HG03457 (cell line): ENCODE results near the gene MSS51.
"Not testable (repeated sequence)": the region's sequence is repeated elsewhere in the genome, so short reads cannot be mapped to it uniquely, and the experiment has no call there.

Source experiments
- ATAC-seq: cut with Tn5 transposase; IDR thresholded peaks from one replicate; pipeline ENCODE4 v1.9.1; 2021; ENCODE audit warnings: moderate number of reproducible peaks; ENCODE audit not compliant: unreplicated experiment

MSS51 gene

DNA sequence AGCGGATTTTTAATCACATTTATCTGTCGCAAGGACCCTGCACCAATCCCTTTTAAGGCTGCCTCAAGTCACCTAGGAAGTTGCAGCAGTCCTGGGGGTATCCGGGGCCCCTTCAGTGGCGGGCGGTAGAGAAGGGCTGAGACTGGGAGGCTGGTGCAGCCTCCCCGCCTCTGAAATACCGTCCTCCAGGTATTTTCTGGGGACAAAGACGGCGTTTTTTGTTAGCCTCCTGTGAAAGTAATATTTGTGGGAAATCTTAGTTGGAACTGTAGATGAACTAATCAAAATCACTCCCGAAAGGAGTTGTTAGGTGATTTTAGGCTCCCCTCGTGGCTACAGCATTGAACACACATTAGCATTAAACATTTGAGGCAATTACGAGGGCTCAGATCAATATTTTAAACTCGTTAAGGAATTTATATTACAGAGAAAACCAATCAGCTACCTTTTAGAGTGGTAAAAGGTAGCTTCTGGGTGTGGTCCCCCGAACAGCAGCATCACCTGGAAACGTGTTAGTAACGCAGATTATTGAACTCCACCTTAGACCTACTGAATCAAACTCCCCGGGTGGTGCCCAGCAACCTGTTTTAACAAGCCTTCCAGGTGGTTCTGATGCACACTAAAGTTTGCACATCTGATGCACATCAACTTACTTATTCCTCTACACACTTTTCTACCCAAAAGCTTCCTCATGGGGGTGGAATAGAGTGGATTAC, 19.0 kb downstream of the MSS51 start:
- ATAC-seq: no peak

DNA sequence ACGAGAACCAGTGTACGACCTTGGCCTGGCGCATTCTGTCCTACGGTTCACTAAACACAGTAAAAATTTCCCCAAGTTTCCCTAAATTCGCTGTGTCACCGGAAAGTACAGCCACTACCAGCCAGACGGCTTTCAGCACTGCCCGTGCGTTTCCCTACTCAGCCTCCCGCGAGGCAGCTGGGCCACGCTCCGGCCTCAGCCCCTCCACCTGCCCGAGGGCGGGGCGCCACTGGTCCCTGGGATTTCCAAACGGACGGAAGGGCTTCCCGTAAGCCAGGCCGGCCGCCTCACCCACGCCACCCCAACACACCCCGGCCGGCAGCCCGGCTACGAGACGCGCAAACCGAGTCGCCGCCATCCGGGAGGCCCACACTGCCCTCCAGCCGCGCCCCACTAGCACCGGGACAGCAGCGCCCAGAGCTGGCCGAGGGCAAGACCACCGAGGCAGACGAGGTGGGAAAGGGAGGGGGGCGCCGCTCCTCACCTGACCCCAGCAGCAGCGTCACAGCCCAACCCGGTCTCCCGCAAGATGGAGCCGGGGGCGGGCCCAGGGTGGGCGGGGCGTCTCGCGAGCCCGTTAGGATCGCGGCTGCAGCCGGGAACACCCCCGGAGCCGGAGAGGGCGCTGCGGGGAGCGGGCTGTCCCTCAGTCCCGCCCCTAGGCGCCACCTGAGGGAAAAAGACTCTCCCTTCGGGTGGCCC, 19.7 kb downstream of the MSS51 start, which contains the start of gene ANXA7:
Gene ANXA7, minus strand, starts transcription at position 531 of the 702 bp plus-strand sequence. CDS start 13,202 bp downstream, outside the sequence.
- peak; percentile 80 for ATAC-seq

DNA sequence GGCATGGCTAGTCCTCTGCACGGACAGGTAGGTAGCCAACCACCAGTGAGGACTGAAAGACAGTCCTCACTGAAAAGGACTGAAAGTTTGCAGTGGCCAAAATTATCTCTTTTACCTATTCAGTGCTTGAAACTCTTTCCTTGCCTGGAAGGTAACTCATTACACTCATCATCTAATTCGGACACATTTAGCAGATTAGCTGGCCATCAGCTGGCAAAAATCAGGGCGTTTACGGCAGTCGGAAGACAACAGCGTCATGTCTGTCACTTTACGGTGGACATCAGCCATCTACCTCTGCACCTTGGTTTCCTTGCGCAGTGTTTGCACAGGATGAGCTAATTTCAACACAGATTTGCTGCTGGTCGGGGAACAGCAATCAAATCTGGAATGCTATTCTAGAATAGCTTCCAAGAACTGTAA, 20.2 kb downstream of the MSS51 start:
- ATAC-seq: peak; percentile 11

DNA sequence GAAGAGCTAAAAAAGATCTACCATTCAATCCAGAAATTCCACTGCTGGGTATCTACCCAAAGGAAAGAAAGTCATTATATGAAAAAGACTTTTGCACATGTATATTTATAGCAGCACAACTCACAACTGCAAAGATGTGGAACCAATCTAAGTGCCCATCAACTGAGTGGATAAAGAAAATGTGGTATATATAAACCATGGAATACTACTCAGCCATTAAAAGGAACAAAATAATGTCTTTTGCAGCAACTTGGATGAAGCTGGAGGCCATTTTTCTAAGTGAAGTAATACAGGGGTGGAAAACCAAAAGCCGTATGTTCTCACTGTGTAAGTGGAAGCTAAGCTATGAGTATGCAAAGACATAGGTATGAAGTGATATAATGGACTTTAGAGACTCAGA, 22.5 kb downstream of the MSS51 start:
- ATAC-seq: no peak

DNA sequence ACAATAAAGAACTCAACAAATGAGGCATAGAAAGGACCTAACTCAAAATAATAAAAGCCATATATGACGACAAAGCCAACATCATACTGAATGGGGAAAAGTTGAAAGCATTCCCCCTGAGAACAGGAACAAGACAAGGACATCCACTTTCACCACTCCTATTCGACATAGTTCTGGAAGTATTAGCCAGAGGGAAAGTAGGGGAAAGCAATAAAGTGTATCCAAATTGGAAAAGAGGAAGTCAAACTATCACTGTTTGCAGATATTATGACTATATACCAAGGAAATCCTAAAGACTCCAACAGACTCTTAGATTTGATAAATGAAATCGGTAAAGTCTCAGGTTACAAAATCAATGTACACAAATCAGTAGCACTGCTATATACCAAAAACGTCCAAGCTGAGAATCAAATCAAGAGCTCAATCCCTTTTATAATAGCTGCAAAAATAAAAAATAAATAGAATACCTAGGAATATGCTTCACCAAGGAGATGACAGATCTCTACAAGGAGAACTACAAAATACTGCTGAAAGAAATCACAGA, 24.3 kb downstream of the MSS51 start:
- no peak for ATAC-seq

DNA sequence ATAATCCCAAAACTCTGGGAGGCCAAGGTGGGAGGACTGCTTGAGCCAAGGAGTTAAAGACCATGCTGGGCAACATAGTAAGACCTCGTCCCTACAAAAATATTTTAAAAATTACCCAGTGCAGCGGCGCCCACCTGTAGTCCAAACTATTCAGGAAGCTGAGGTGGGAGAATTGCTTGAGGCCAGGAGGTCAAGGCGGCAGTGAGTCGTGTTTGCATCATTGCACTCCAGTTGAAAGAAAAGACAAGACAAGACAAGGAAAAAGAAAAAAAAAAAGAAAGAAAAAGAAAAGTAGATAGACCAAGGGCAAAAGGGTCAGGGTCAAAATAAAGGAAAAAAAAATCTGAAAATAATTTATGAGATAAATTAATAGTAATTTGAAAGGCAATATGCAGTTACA, 25.3 kb downstream of the MSS51 start:
- ATAC-seq: no peak

DNA sequence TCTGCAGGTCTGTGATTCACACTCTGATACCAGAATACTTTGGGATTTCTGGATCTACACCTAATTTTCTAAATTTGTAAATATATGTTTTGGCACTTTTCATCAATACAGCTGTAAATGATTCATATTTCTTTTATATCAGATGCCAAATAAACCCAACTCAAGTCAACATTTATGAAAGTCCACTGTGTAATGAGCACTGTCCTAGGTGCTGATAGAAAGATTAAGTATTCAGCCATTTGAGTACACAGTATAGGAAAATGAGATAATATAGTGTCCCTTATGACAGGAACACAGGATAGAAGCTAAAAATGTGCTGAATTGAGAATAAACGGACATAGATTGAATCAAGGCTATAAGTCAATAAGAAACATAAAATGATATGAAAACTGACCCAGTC, 25.9 kb downstream of the MSS51 start:
- ATAC-seq: no peak

DNA sequence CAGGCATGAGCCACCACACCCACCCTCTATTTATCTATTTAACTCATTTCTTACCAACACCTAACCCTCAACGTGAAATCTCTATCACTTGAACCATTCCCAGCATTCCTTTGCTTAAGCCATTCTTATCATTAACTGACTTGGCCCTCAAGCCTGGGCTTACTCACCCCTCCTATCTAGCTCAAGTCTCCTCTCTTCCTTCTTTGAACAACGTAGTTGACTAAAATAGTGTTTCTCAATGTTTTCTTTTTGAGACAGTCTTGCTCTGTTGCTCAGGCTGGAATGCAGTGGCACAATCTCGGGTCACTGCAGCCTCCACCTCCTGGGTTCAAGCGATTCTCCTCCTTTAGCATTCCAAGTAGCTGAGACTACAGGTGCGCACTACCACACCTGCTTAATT, 26.5 kb downstream of the MSS51 start:
- ATAC-seq: no peak

DNA sequence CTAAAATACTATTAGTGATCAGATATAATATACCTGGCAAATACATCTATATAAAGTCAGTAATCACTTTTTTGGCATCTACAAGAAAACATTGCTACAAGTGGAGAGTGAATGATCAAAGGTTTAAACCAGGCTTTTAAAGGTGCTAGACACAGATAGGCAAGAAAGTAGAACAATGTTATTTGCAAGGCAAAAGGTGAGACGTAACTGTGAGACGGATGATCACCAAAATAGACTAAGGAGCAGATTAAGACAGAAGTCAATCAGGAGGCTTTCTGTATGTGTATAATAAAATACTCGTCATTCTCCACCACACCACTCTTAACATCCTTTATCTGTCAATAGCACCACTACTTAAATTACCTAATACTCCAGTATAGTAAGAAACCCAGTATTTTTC, 27.8 kb downstream of the MSS51 start:
- ATAC-seq: no peak

DNA sequence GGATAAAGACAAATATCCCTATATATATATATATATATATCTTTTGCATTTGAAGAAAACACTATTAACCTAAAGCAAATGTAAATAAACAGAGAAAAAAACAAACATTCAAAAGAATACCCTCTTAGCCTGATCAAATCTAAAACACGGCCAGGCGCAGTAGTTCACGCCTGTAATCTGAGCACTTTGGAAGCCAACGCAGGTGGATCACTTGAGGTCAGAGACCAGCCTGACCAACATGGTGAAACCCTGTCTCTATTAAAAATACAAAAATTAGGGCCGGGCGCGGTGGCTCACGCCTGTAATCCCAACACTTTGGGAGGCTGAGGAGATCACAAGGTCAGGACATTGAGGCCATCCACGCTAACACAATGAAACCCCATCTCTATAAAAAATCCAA, 28.7 kb downstream of the MSS51 start:
- no peak for ATAC-seq

DNA sequence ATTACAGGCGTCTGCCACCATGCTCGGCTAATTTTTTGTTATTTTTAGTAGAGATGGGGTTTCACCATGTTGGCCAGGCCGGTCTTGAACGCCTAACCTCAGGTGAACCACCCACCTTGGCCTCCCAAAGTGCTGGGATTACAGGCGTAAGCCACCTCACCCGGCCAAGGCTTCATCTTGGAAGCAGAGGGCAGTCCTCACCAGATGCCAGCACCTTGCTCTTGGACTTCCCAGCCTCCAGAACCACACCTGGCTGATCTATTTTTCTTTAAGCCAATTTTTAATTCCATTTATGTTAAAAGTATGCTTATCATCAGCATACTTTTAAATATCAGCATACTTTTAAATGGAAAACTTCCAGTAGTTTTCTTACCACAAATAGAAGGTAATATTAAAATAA, 31.7 kb downstream of the MSS51 start:
- no peak for ATAC-seq

DNA sequence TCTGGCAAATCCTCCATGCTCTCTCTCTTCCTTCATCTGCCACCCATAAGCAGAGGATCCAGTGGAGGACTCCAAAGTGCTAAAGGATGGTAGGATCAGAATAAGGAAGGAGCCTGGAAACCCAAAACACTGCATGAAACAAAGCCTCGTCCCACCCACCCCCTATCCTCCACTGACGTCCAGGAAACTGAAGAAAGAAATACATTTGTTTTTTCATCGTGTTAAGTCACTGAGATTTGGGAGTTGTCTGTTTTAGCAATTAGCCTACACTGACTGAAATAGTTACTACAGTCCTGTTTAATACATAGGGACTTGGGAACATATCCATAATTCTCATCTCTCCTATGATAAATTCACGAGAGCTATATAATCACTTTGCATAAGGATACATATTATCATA, 34.3 kb downstream of the MSS51 start:
- ATAC-seq: no peak

DNA sequence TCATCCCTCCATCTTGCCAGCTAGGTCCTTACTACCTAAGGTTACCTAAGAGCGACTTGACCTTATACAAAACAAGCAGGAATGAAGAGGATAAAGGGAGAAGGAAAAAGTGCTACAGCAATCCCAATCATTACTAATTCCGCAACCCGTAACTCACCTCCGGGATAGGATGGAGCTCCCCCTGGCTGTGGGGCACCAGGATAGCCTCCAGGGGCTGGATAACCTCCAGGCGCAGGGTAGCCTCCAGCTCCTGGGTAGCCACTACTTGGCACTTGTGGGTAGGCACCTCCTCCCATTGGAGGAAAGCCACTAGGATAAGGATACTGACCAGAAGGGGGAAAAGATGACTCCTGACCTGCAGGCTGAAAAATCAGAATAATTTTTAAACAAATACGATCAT, 35.3 kb downstream of the MSS51 start:
- ATAC-seq: no peak

DNA sequence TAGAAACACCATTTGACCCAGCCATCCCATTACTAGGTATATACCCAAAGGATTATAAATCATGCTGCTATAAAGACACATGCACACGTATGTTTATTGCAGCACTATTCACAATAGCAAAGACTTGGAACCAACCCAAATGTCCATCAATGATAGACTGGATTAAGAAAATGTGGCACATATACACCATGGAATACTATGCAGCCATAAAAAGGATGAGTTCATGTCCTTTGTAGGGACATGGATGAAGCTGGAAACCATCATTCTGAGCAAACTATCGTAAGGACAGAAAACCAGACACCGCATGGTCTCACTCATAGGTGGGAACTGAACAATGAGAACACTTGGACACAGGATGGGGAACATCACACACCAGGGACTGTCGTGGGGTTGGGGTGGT, 39.0 kb downstream of the MSS51 start:
- ATAC-seq: not testable (repeated sequence)

DNA sequence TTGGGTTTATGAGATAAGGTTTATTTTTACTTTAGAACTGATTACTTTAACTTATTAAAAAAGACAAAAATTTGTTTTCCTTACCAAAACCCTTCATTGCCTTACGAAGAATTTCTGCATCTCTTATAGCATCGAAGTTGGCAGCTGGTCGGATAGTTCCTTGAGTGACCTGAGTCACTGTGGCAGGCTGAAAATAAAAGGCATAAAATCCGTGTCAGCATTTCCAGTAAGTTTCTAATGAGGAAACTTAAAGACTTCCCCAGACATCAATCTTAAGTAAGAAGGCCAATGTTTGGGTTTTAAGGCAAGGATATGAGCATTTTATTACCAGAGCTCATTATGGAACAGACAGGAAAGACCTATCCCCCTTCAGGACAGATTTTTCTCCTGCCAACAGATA, 45.1 kb downstream of the MSS51 start:
- ATAC-seq: no peak

DNA sequence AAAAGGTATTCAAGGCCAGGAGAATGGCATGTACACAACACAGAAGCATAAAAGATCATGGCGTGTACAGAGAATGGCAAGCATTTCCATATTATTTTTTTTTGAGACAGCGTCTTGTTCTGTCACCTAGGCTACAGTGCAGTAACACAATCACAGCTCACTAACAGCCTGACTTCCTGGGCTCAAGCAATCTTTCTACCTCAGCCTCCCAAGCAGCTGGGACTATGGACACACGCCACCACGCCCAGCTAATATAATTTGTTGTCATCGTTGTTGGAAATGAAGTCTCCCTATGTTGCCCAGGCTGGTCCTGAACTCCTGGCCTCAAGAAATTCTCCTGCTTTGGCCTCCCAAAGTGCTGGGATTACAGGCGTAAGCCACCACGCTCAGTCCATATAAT, 46.8 kb downstream of the MSS51 start:
- no peak for ATAC-seq

DNA sequence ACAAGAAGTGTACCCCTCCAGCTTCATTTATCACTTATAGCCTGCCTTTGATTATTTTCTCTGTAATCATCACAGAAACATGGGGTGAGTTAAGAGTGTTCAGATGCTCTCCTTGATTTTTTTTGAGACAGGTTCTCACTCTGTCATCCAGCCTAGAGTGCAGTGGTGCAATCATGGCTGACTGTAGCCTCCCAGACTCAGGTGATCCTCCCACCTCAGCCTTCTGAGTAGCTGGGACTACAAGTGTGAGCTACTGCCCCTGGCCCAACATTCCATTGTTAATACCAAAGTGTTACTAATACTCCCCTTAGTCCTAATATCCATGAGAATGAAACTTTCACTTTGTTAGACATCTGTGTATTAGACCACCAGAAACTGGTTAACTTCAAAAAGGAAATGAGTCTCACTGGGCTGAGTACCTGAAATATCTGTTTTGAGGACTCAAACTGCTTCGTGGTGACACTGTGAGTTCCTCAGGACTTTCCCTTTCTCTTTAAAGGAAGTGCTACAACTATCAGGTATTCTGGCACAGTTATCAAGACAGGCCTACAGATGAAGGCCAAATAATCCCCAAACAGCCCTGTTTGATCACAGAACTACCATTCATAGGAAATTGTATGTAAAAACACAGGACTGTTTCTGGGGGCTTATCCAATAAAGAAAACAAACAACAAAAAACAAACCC, 54.2 kb downstream of the MSS51 start:
- no peak for ATAC-seq

DNA sequence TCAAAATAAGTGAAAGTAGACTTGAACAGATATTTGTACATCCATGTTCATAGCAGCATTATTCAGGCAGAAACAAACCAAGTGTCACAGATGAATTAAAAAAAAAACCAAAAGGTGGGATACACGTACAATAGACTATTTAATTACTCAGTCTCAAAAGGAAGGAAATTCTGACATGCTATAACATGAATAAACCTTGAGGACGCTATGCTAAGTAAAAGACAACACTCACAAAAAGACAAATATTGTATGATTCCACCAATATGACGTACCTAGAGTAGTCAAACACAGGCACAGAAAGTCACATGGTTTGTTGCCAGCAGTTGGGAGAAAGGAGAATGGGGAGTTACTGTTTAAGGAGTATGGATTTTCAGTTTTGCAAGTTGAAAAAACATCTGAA, 56.7 kb downstream of the MSS51 start:
- ATAC-seq: no peak
